A549 (cell line): Measurements from ENCODE around the gene TDP1.

Source experiments
- CHD4 ChIP-seq: fragments of 200-600 bp; sonication (generic); IDR thresholded peaks from 2 replicates; pipeline ENCODE4 v1.6.1; 2016; ENCODE audit warnings: antibody characterized with exemption, mild to moderate bottlenecking, borderline replicate concordance
- CTCF ChIP-seq: fragments of >200 bp; sonication (Bioruptor Twin); formaldehyde crosslinking; IDR thresholded peaks from 3 replicates; pipeline ENCODE4 v1.5.1; 2016
- EHMT2 ChIP-seq: fragments of 200-600 bp; sonication (generic); IDR thresholded peaks from 2 replicates; pipeline ENCODE4 v1.6.1; 2016; ENCODE audit warnings: antibody characterized with exemption, low read depth, mild to moderate bottlenecking, moderate library complexity
- GATA3 ChIP-seq: IDR thresholded peaks from 2 replicates; pipeline ENCODE4 v1.6.1; 2012; ENCODE audit warnings: borderline replicate concordance
- HOXB13 ChIP-seq: fragments of 250-450 bp; sonication (Bioruptor Pico); IDR thresholded peaks from 2 replicates; pipeline ENCODE4 v1.5.0; 2020; ENCODE audit warnings: low read depth, mild to moderate bottlenecking, moderate library complexity
- POLR2A ChIP-seq: IDR thresholded peaks from 2 replicates; pipeline ENCODE4 v1.6.1; 2012; ENCODE audit warnings: mild to moderate bottlenecking, low read length
- TF ChIP-seq, protein P1 (sequence below): fragments of 150-350 bp; IDR thresholded peaks from 2 replicates; pipeline ENCODE4 v1.6.1; 2014; ENCODE audit warnings: low read depth, mild to moderate bottlenecking, low read length
- TF ChIP-seq, protein P2 (sequence below): fragments of 250-450 bp; sonication (Bioruptor Pico); IDR thresholded peaks from 2 replicates; pipeline ENCODE4 v1.5.0; 2021; ENCODE audit warnings: mild to moderate bottlenecking, moderate library complexity, borderline replicate concordance

- TF ChIP-seq CHD4 = no peak
- no peak for TF ChIP-seq HOXB13 (CRISPR knock-in tag)
- TF ChIP-seq POLR2A = no peak
- TF ChIP-seq CTCF = no peak
- TF ChIP-seq GATA3 = no peak
- TF ChIP-seq EHMT2 = no peak
- TF ChIP-seq, protein P1, sequence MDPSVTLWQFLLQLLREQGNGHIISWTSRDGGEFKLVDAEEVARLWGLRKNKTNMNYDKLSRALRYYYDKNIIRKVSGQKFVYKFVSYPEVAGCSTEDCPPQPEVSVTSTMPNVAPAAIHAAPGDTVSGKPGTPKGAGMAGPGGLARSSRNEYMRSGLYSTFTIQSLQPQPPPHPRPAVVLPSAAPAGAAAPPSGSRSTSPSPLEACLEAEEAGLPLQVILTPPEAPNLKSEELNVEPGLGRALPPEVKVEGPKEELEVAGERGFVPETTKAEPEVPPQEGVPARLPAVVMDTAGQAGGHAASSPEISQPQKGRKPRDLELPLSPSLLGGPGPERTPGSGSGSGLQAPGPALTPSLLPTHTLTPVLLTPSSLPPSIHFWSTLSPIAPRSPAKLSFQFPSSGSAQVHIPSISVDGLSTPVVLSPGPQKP = no peak
- TF ChIP-seq, protein P2, sequence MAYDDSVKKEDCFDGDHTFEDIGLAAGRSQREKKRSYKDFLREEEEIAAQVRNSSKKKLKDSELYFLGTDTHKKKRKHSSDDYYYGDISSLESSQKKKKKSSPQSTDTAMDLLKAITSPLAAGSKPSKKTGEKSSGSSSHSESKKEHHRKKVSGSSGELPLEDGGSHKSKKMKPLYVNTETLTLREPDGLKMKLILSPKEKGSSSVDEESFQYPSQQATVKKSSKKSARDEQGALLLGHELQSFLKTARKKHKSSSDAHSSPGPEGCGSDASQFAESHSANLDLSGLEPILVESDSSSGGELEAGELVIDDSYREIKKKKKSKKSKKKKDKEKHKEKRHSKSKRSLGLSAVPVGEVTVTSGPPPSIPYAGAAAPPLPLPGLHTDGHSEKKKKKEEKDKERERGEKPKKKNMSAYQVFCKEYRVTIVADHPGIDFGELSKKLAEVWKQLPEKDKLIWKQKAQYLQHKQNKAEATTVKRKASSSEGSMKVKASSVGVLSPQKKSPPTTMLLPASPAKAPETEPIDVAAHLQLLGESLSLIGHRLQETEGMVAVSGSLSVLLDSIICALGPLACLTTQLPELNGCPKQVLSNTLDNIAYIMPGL (CRISPR knock-in tag) = no peak
Observed at GRCh38 chr14:90003526-90004307, 48.0 kb downstream of the TDP1 start.
